GM18861 (cell line): ENCODE results near the gene ALDH1B1.
A peak's percentile ranks its signal among the peaks of the same experiment; 100 is the strongest.

Source experiments
- ATAC-seq: cut with Tn5 transposase; IDR thresholded peaks from one replicate; pipeline ENCODE4 v1.9.1; 2021; ENCODE audit not compliant: unreplicated experiment

ALDH1B1 gene

GRCh38 chr9:38413283-38413682, 20.8 kb downstream of the ALDH1B1 start:
- ATAC-seq: peak; percentile 57

DNA sequence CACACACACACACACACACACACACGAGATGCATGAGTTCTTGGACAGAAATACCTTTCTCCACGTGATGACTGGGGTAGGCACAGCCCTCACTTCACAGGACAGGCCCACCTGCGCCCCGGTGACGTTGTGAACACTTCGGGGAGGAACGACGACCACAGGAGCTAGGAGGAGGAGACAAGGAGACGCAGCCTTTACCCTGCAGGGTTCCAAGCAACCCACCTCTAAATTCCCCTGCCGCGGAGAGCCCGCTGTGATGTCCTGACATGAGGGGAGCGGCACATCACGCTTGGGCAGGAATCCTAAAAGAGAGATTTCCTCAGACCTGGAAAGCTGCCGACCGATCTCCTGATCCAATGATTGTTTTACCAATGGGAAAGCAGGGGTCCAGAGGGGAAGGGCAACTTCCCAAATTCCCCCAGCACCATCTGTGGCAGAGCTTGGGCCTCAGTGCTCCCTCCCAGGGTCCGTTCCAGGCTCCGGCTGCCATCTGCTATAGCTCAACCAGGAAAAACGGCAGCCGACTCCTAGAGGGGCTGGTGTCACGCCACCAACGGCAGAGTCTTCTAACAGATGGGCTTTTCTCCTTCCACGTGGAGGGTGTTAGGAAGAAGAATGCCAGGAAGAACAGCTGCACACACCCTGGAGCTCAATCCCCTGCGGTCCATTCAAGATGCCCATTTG, 21.7 kb downstream of the ALDH1B1 start:
- ATAC-seq: no peak

- ATAC-seq: no peak
Measured at GRCh38 chr9:38415856-38416255, 23.4 kb downstream of the ALDH1B1 start.

DNA sequence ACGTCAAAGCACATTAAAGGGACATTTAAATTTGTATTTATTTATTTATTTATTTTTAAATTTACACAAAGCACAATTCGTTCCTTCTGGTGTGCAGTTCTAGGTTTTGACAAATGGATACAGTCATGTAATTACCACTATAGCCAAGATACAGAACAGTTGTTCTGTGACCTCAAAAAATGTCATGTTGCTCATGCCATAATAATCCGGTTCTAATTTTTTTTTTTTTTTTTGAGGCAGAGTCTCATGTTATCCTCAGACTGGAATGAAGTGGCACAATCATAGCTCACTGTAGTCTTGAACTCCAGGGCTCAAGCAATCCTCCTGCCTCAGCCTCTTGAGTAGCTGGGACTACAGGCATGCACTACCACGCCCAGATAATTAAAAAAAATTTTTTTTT, 24.0 kb downstream of the ALDH1B1 start:
- ATAC-seq: no peak

- peak; percentile 43 for ATAC-seq
Measured at GRCh38 chr9:38417003-38417945, 24.8 kb downstream of the ALDH1B1 start.

GRCh38 chr9:38418366-38418765, 25.9 kb downstream of the ALDH1B1 start:
- no peak for ATAC-seq

- no peak for ATAC-seq
Measured at GRCh38 chr9:38419181-38419580, 26.7 kb downstream of the ALDH1B1 start.

- ATAC-seq: no peak
Measured at GRCh38 chr9:38421498-38422211, 29.2 kb downstream of the ALDH1B1 start.

GRCh38 chr9:38422555-38423260, 30.2 kb downstream of the ALDH1B1 start:
- no peak for ATAC-seq

GRCh38 chr9:38423273-38423972, 30.9 kb downstream of the ALDH1B1 start:
- ATAC-seq: no peak

GRCh38 chr9:38423973-38424843, 31.7 kb downstream of the ALDH1B1 start, which contains the start of gene IGFBPL1:
Gene IGFBPL1, minus strand, starts transcription at chr9:38424454. Its CDS starts 30 bp downstream, at chr9:38424424.
- no peak for ATAC-seq

- no peak for ATAC-seq
Measured at GRCh38 chr9:38424918-38425317, 32.4 kb downstream of the ALDH1B1 start.

DNA sequence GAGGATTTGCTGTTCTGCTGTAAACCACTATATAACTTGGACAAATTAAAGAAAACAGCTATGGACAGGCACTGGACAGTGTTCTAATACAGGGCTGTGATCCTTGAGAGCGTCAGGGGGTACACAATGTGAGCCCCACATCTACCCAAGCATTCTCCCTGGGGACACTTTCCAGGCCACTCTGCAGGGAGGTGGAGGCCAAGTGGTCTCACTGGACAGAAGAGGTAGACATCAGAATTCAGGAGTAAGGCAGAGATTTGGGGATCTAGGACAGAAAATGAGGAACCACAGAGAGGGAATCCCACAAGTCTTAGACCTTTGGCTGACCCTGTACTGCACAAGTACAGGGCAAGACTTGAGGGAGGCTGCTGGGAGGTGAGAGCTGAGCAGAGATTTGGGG, 35.6 kb downstream of the ALDH1B1 start:
- no peak for ATAC-seq

GRCh38 chr9:38431116-38431515, 38.6 kb downstream of the ALDH1B1 start:
- no peak for ATAC-seq

DNA sequence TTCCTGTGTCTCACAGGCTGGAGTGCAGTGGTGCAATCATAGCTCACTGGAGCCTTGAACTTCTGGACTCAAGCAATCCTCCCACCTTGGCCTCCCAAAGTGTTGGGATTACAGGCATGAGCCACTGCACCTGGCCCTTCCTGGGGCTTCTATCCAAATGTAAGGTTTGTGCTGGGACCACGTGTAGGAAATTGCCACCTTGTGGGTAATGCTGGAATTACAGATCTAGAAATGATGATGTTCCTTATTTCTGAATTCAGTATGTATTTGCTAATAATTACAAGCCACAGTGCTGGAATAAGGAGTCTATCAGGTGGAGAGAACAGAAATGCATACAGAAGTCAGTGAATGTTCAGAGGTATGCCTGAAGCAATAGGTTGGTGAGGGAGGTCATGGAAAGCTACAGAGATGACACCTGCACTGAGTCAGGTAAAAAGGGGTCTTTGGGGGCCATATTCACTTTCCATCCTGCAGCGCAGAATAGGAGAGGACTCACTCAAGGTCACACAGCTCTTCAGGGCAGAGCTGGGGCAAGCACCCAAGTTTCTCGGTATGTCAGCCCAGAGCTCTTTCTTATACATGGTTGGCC, 40.5 kb downstream of the ALDH1B1 start:
- no peak for ATAC-seq

GRCh38 chr9:38434365-38434764, 41.9 kb downstream of the ALDH1B1 start:
- ATAC-seq: no peak

GRCh38 chr9:38434853-38435252, 42.4 kb downstream of the ALDH1B1 start:
- ATAC-seq: no peak

DNA sequence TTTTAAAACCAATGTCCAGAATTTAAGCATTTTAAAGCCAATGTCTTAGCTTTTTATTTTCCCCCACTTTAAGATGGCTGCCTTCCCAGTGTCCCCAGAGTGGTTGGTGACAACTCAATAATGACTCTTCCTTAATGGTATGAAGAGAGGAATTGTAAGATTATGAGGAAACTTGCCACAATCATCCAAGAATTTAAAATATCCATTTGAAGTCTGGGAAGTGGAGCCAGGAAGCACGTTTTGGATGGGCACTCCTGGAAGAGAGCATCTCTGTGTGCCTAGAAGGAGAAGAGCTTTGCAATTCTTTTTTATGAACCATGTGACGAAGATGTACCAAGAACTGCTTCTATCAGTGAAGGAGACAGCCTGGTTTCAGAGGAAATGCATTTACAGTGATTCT, 43.0 kb downstream of the ALDH1B1 start:
- no peak for ATAC-seq

GRCh38 chr9:38436708-38437107, 44.2 kb downstream of the ALDH1B1 start:
- no peak for ATAC-seq
